ENCODE data around the gene CNTNAP2.

The CNTNAP2 gene

GRCh38 chr7:146591976-146592375, 475.4 kb downstream of the CNTNAP2 start:
- DNase-seq (ENCODE audit: low read depth): no peak

- DNase-seq (ENCODE audit: low read depth): no peak
Observed at GRCh38 chr7:146606628-146607027, 490.0 kb downstream of the CNTNAP2 start.

GRCh38 chr7:146619641-146620040, 503.0 kb downstream of the CNTNAP2 start:
- DNase-seq (ENCODE audit: low read depth): no peak

- DNase-seq (ENCODE audit: low read depth): no peak
Observed at GRCh38 chr7:146626912-146627311, 510.3 kb downstream of the CNTNAP2 start.

DNA sequence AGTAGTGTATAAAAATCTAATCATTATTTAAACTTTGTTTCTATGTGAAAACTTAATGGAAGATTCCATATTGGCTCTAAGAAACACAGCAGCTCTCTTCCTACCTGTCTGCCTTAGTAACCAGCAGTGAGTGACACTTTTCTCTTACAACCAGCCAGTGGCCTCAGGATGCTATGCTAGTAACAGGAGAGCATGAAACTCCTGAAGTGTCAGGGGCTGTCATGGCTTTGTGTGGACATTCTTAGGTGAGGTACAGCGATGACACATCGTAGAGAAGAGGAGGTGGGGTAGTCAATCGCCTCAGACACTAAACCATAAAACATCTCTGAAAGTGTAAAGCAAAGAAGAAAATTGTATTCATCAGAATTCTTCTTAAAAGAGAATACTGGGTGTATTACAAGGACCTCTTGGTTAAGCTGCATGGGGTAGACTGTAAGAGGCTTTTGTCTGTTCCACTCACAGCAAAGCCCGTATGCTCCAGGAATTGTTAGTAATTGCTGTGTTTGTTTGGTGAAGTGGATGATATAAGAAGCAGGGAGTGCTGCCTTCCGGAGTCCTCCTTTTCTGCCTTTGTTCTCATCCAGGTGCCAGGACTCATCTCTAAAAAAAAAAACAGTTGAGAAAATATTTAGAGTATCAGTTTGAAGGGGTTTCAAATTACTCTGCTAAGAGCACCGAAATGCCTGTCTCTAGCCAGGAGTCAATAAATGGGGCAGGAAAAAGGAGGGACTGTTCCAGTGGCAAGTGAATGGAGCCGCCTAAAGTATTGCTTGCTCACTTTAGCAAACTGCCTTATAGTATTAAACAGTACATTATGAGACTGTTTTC, 518.8 kb downstream of the CNTNAP2 start:
- no peak for DNase-seq (ENCODE audit: low read depth)

GRCh38 chr7:146636033-146636356, 519.4 kb downstream of the CNTNAP2 start:
- no peak for DNase-seq (ENCODE audit: low read depth)

GRCh38 chr7:146636581-146636980, 520.0 kb downstream of the CNTNAP2 start:
- no peak for DNase-seq (ENCODE audit: low read depth)

GRCh38 chr7:146639291-146639690, 522.7 kb downstream of the CNTNAP2 start:
- DNase-seq (ENCODE audit: low read depth): no peak

DNA sequence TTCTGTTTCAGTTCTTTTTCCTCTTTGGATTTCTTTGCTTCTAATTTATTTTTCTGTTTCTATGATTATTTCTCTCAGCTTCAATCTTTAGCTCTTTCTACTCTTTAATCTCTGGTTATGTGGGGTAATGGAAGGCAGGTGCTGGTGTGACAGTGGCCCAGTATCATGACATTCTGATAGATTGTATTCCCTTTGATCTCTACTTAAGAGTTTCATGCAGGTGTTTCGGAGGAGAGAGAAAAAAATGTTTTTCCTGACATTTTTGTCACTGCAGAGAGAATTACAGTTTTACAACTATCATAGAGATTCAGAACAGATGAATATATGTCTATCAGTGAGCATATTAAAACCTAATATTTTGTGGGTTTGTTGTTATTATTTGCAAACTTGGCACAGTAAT, 524.9 kb downstream of the CNTNAP2 start:
- DNase-seq (ENCODE audit: low read depth): no peak

GRCh38 chr7:146645383-146645976, 528.9 kb downstream of the CNTNAP2 start:
- DNase-seq (ENCODE audit: low read depth): no peak

- no peak for DNase-seq (ENCODE audit: low read depth)
Observed at GRCh38 chr7:146647445-146647844, 530.8 kb downstream of the CNTNAP2 start.

- DNase-seq (ENCODE audit: low read depth): no peak
Observed at GRCh38 chr7:146652176-146652575, 535.6 kb downstream of the CNTNAP2 start.

DNA sequence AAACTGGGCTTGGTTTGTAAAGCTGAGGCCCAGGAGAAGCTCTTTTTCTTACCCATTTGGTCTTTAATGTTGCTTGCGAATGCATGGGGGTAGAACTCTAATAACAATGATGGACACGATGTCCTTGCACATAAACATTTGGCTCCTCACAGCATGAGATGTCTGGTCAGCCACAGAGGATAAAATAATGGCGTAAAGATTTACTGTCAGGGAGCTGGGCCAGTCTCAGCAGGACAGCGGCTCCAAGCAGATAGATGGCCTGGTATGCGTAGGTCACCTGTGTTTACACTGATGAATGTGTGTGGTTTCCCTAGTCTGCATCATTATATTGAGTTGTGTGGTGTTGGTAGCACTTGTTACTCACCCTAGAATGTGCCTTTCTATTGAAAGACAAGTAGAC, 537.4 kb downstream of the CNTNAP2 start:
- DNase-seq (ENCODE audit: low read depth): no peak

- DNase-seq (ENCODE audit: low read depth): no peak
Observed at GRCh38 chr7:146655928-146656797, 539.6 kb downstream of the CNTNAP2 start.

- no peak for DNase-seq (ENCODE audit: low read depth)
Observed at GRCh38 chr7:146656988-146657387, 540.4 kb downstream of the CNTNAP2 start.

- DNase-seq (ENCODE audit: low read depth): no peak
Observed at GRCh38 chr7:146658604-146659003, 542.0 kb downstream of the CNTNAP2 start.

- DNase-seq (ENCODE audit: low read depth): no peak
Observed at GRCh38 chr7:146659732-146660131, 543.1 kb downstream of the CNTNAP2 start.

GRCh38 chr7:146660839-146661238, 544.2 kb downstream of the CNTNAP2 start:
- no peak for DNase-seq (ENCODE audit: low read depth)

DNA sequence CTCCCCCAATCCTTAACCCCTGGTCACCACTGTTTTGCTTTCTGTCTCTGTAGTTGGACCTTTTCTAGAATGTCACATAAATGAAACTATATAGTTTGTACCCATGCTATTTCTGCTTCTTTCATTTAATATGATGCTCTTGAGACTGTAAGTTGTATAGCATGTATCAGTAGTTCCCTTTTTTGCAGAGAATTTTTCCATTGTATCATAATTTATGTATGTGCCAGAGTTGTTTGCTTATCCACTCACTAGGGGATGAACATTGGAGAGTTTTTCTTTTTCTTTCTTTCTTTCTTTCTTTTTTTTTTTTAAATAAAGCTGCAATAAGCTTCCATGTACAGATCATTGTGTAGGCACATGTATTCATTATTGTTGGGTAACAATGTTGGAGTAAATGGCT, 544.8 kb downstream of the CNTNAP2 start:
- DNase-seq (ENCODE audit: low read depth): no peak

GRCh38 chr7:146661929-146662328, 545.3 kb downstream of the CNTNAP2 start:
- no peak for DNase-seq (ENCODE audit: low read depth)

GRCh38 chr7:146665023-146665422, 548.4 kb downstream of the CNTNAP2 start:
- no peak for DNase-seq (ENCODE audit: low read depth)

DNA sequence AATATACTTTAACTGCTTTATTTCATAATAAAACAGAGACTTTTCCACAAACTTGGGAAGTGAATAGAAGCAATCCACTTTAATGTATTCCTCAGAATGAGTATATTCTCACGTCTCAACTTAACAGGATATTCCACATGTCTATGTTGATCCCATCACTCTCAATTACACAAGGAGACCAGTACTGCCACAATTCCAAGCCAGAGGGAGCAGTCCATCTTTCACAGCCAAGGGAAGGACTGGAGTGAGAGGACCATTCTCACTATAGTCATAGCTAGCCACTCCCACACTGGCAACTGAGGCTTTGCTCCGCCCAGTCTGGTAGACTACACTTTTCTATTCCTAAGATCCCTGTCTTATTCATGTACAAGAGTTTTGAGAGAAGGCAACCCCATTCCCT, 553.9 kb downstream of the CNTNAP2 start:
- DNase-seq (ENCODE audit: low read depth): no peak

GRCh38 chr7:146681487-146681886, 564.9 kb downstream of the CNTNAP2 start:
- DNase-seq (ENCODE audit: low read depth): no peak
